ENCODE measurements around the gene EYA4. TPM values are rescaled to one million over a fixed set of nuclear protein-coding genes. Genes with fewer than 3 reads are reported as not detected.

Gene EYA4
- total RNA-seq, 1 experiment from 2014 or later = not detected

GRCh38 chr6:133286765-133287164, 45.6 kb downstream of the EYA4 start:
- no peaks in the 10 kb centered on the region for H3K4me1 Mint-ChIP-seq (ENCODE audit: insufficient read depth, unreplicated experiment)
- H3K9me3 Mint-ChIP-seq (ENCODE audit: unreplicated experiment) = no peaks in the 10 kb centered on the region
- no peaks in the 10 kb centered on the region for H3K36me3 Mint-ChIP-seq (ENCODE audit: insufficient read depth, unreplicated experiment)
- peaks cover 70% of the 10 kb centered on the region for H3K27me3 Mint-ChIP-seq (ENCODE audit: insufficient read depth, unreplicated experiment)
- POLR2A ChIA-PET = no interaction called here
- no TSS peak for BruUV-seq (replicated peaks)
- H3K4me3 Mint-ChIP-seq (ENCODE audit: unreplicated experiment) = no peak overlapping the region
- CTCF ChIA-PET = interaction anchor here (1.3 kb wide), 1 partner anchor 777 kb away, joined by 3 read pairs; no protein-coding TSS in a partner anchor
- DNase-seq (ENCODE audit: unreplicated experiment) = peak; percentile 30
- intact Hi-C loops (cut with micrococcal nuclease) = loop anchor here (2.0 to 5.0 kb wide), 3 partner anchors 226 to 636 kb away; no protein-coding TSS in a partner anchor
- peak; percentile 17 for TF ChIP-seq CTCF (IDR thresholded peaks at IDR 0.05; ENCODE audit: unreplicated experiment)
- H3K27ac Mint-ChIP-seq (ENCODE audit: low read depth, unreplicated experiment) = no peak overlapping the region

GRCh38 chr6:133288662-133289061, 47.5 kb downstream of the EYA4 start:
- Mint-ChIP-seq H3K4me3 (ENCODE audit: unreplicated experiment) (no peak overlapping the region), H3K4me1 (ENCODE audit: insufficient read depth, unreplicated experiment) (no peaks in the 10 kb centered on the region), H3K27me3 (ENCODE audit: insufficient read depth, unreplicated experiment) (peaks cover 74% of the 10 kb centered on the region), H3K27ac (ENCODE audit: low read depth, unreplicated experiment) (no peak overlapping the region), H3K9me3 (ENCODE audit: unreplicated experiment) (no peaks in the 10 kb centered on the region), H3K36me3 (ENCODE audit: insufficient read depth, unreplicated experiment) (no peaks in the 10 kb centered on the region)
- ChIA-PET POLR2A (no interaction called here), CTCF (interaction anchor here (0.6 kb wide), 1 partner anchor 325 kb away, joined by 3 read pairs; no protein-coding TSS in a partner anchor)
- no peak for DNase-seq (ENCODE audit: unreplicated experiment)
- TF ChIP-seq CTCF (IDR thresholded peaks at IDR 0.05; ENCODE audit: unreplicated experiment) = no peak
- no TSS peak for BruUV-seq (replicated peaks)
- intact Hi-C loops (cut with micrococcal nuclease) = loop anchor here (5.0 kb wide), 2 partner anchors 264 to 634 kb away; no protein-coding TSS in a partner anchor

- Mint-ChIP-seq H3K4me1 (ENCODE audit: insufficient read depth, unreplicated experiment) (no peaks in the 10 kb centered on the region), H3K27me3 (ENCODE audit: insufficient read depth, unreplicated experiment) (peaks cover 66% of the 10 kb centered on the region), H3K36me3 (ENCODE audit: insufficient read depth, unreplicated experiment) (no peaks in the 10 kb centered on the region), H3K9me3 (ENCODE audit: unreplicated experiment) (no peaks in the 10 kb centered on the region), H3K4me3 (ENCODE audit: unreplicated experiment) (no peak overlapping the region), H3K27ac (ENCODE audit: low read depth, unreplicated experiment) (no peak overlapping the region)
- DNase-seq (ENCODE audit: unreplicated experiment) = no peak
- POLR2A ChIA-PET = no interaction called here
- no peak for TF ChIP-seq CTCF (IDR thresholded peaks at IDR 0.05; ENCODE audit: unreplicated experiment)
- intact Hi-C loops (cut with micrococcal nuclease) = loop anchor here (5.0 kb wide), 2 partner anchors 262 to 632 kb away; no protein-coding TSS in a partner anchor
- CTCF ChIA-PET = interaction anchor here (0.6 kb wide), 1 partner anchor 459 kb away, joined by 3 read pairs; no protein-coding TSS in a partner anchor
- BruUV-seq (replicated peaks) = no TSS peak
Observed at GRCh38 chr6:133289733-133290306, 48.7 kb downstream of the EYA4 start.

GRCh38 chr6:133290930-133291329, 49.8 kb downstream of the EYA4 start:
- TF ChIP-seq CTCF (IDR thresholded peaks at IDR 0.05; ENCODE audit: unreplicated experiment) = no peak
- no peaks in the 10 kb centered on the region for H3K9me3 Mint-ChIP-seq (ENCODE audit: unreplicated experiment)
- peaks cover 64% of the 10 kb centered on the region for H3K27me3 Mint-ChIP-seq (ENCODE audit: insufficient read depth, unreplicated experiment)
- no peaks in the 10 kb centered on the region for H3K4me1 Mint-ChIP-seq (ENCODE audit: insufficient read depth, unreplicated experiment)
- H3K4me3 Mint-ChIP-seq (ENCODE audit: unreplicated experiment) = no peak overlapping the region
- intact Hi-C loops (cut with micrococcal nuclease) = no loop called here
- POLR2A ChIA-PET = no interaction called here
- no peak for DNase-seq (ENCODE audit: unreplicated experiment)
- CTCF ChIA-PET = no interaction called here
- no peaks in the 10 kb centered on the region for H3K36me3 Mint-ChIP-seq (ENCODE audit: insufficient read depth, unreplicated experiment)
- H3K27ac Mint-ChIP-seq (ENCODE audit: low read depth, unreplicated experiment) = no peak overlapping the region
- no TSS peak for BruUV-seq (replicated peaks)
